ENCODE results near the gene OR52K1.

- TF ChIP-seq POLR2A (IDR thresholded peaks at IDR 0.05; ENCODE audit: low read depth, low read length) (no peak), POU2F2 (IDR thresholded peaks at IDR 0.05; ENCODE audit: low read depth, low read length) (no peak)
Observed at GRCh38 chr11:4441515-4441914, 40.9 kb upstream of the OR52K1 start.
